ENCODE data around the gene FBLN7. TPM values are rescaled to one million over a fixed set of nuclear protein-coding genes. Genes with fewer than 3 reads are reported as not detected.

FBLN7 gene
- total and polyA plus RNA-seq, 2 experiments from 2014 or later, result 0.16 TPM; not detected in 1

DNA sequence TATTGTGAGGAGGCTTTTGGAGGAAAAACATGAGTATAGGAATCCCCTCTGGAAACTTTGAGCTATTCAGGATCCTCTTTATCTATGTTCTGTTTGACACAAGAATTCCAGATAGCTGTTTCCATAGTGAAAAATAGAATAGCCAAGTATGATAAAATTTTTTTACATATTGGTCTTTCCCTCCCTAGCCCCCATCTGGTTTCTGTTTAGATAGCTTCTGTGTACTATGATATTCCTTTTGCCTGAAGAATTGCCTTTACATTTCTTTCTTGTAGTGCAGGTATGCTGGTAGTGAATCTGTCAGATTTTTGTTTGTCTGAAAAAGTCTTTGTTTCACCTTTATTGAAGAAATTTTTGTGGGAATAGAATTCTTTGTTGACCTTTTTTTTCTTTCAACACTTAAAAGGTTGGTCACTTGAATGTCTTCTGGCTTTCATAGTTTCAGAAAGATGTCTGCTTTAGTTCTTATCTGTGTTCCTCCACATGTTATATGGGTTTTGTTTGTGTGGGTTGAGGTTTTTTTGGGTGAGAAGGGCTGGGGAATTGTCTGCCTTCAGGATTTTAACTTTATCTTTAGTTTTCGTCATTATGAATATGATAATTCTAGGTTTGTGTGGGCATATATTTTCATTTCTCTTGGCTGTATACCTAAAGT, 29.9 kb upstream of the FBLN7 start (continued):
- TF ChIP-seq STAT1 (IDR thresholded peaks at IDR 0.05; ENCODE audit: unreplicated experiment) (no peak), JUNB (IDR thresholded peaks at IDR 0.05; ENCODE audit: unreplicated experiment) (no peak), POLR2AphosphoS5 (IDR thresholded peaks at IDR 0.05; ENCODE audit: low read depth) (no peak)

DNA sequence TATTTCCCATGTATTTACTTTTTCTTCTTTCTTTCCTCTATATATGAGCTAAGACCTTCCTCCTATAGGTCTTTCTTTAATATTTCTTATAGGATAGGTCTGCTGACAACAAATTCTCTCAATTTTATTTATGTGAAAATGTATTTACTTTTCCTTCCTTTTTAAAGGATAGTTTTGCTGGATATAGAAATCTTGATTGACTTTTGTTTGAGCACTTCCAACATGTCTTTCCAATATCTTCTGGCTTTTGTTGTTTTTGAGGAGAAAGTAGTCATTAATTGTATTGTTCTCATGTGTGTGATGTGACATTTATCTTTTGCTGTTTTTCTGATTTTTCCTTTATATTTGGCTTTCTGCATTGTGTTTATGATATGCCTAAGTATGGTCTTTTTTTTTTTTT, 28.9 kb upstream of the FBLN7 start:
- Histone ChIP-seq H3K79me2 (replicated peaks; ENCODE audit: insufficient read depth) (no peaks in the 10 kb centered on the region), H3K4me2 (no peak overlapping the region)
- TF ChIP-seq, protein P1, sequence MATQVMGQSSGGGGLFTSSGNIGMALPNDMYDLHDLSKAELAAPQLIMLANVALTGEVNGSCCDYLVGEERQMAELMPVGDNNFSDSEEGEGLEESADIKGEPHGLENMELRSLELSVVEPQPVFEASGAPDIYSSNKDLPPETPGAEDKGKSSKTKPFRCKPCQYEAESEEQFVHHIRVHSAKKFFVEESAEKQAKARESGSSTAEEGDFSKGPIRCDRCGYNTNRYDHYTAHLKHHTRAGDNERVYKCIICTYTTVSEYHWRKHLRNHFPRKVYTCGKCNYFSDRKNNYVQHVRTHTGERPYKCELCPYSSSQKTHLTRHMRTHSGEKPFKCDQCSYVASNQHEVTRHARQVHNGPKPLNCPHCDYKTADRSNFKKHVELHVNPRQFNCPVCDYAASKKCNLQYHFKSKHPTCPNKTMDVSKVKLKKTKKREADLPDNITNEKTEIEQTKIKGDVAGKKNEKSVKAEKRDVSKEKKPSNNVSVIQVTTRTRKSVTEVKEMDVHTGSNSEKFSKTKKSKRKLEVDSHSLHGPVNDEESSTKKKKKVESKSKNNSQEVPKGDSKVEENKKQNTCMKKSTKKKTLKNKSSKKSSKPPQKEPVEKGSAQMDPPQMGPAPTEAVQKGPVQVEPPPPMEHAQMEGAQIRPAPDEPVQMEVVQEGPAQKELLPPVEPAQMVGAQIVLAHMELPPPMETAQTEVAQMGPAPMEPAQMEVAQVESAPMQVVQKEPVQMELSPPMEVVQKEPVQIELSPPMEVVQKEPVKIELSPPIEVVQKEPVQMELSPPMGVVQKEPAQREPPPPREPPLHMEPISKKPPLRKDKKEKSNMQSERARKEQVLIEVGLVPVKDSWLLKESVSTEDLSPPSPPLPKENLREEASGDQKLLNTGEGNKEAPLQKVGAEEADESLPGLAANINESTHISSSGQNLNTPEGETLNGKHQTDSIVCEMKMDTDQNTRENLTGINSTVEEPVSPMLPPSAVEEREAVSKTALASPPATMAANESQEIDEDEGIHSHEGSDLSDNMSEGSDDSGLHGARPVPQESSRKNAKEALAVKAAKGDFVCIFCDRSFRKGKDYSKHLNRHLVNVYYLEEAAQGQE (IDR thresholded peaks at IDR 0.05; ENCODE audit: unreplicated experiment), result no peak
- TF ChIP-seq EZH2 (IDR thresholded peaks at IDR 0.05; ENCODE audit: low read depth, unreplicated experiment), result no peak
- TF ChIP-seq, protein P2, sequence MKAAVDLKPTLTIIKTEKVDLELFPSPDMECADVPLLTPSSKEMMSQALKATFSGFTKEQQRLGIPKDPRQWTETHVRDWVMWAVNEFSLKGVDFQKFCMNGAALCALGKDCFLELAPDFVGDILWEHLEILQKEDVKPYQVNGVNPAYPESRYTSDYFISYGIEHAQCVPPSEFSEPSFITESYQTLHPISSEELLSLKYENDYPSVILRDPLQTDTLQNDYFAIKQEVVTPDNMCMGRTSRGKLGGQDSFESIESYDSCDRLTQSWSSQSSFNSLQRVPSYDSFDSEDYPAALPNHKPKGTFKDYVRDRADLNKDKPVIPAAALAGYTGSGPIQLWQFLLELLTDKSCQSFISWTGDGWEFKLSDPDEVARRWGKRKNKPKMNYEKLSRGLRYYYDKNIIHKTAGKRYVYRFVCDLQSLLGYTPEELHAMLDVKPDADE (IDR thresholded peaks at IDR 0.05), result no peak
- TF ChIP-seq NANOG (IDR thresholded peaks at IDR 0.05; ENCODE audit: borderline replicate concordance), result no peak
- TF ChIP-seq, protein P3, sequence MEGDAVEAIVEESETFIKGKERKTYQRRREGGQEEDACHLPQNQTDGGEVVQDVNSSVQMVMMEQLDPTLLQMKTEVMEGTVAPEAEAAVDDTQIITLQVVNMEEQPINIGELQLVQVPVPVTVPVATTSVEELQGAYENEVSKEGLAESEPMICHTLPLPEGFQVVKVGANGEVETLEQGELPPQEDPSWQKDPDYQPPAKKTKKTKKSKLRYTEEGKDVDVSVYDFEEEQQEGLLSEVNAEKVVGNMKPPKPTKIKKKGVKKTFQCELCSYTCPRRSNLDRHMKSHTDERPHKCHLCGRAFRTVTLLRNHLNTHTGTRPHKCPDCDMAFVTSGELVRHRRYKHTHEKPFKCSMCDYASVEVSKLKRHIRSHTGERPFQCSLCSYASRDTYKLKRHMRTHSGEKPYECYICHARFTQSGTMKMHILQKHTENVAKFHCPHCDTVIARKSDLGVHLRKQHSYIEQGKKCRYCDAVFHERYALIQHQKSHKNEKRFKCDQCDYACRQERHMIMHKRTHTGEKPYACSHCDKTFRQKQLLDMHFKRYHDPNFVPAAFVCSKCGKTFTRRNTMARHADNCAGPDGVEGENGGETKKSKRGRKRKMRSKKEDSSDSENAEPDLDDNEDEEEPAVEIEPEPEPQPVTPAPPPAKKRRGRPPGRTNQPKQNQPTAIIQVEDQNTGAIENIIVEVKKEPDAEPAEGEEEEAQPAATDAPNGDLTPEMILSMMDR (conservative IDR thresholded peaks at IDR 0.05; ENCODE audit: low read depth in 2 of 2), result no peak
- TF ChIP-seq STAT1 (IDR thresholded peaks at IDR 0.05; ENCODE audit: unreplicated experiment), result no peak
- TF ChIP-seq JUNB (IDR thresholded peaks at IDR 0.05; ENCODE audit: unreplicated experiment), result no peak
- TF ChIP-seq CREB1 (CRISPR knock-in tag; IDR thresholded peaks at IDR 0.05; ENCODE audit: low read depth), result no peak
- no peak for TF ChIP-seq ZNF114 (CRISPR knock-in tag; IDR thresholded peaks at IDR 0.05)
- no peak for TF ChIP-seq POLR2AphosphoS5 (IDR thresholded peaks at IDR 0.05; ENCODE audit: low read depth)
- no peak for TF ChIP-seq EZH2phosphoT487 (IDR thresholded peaks at IDR 0.05; ENCODE audit: unreplicated experiment)
- TF ChIP-seq ZNF331 (CRISPR knock-in tag; IDR thresholded peaks at IDR 0.05; ENCODE audit: low read depth), result no peak

More for the DNA sequence above, 28.9 kb upstream of the FBLN7 start:
- DNase-seq (ENCODE audit: low spot score) (no peak), ATAC-seq (no peak)
- H3F3A ChIP-seq (replicated peaks; ENCODE audit: low read depth), result no peaks in the 10 kb centered on the region
- no peaks in the 10 kb centered on the region for H3K4me1 ChIP-seq (ENCODE audit: insufficient read depth)
- Mint-ChIP-seq H3K4me1 (no peaks in the 10 kb centered on the region), H3K27me3 (ENCODE audit: insufficient read depth, low read depth, poor library complexity) (peaks cover 3% of the 10 kb centered on the region), H3K36me3 (ENCODE audit: low read depth) (peaks cover 27% of the 10 kb centered on the region), H3K4me3 (no peak overlapping the region), H3K27ac (no peak overlapping the region), H3K9me3 (peaks cover 10% of the 10 kb centered on the region; the same call in 2 of the 3 replicates)
- no peaks in the 10 kb centered on the region for H4K20me1 ChIP-seq (replicated peaks; ENCODE audit: insufficient read depth)
- H3K4me3 ChIP-seq, result no peak overlapping the region
- H3K9me2 ChIP-seq (ENCODE audit: insufficient read depth), result no peaks in the 10 kb centered on the region
- H3K27me3 ChIP-seq (ENCODE audit: insufficient read depth), result no peaks in the 10 kb centered on the region
- H2AFZ ChIP-seq, result no peak overlapping the region
- no peaks in the 10 kb centered on the region for H3K36me3 ChIP-seq (ENCODE audit: insufficient read depth)
- H3K27ac ChIP-seq (ENCODE audit: low read depth), result no peak overlapping the region

Data from GM23338 (cell line).